HG02798 (cell line): ENCODE results near the gene GPX5.
"Not testable (repeated sequence)": the region's sequence is repeated elsewhere in the genome, so short reads cannot be mapped to it uniquely, and the experiment has no call there.

Experiments
- ATAC-seq: cut with Tn5 transposase; IDR thresholded peaks from one replicate; pipeline ENCODE4 v1.9.1; 2021; ENCODE audit warnings: mild to moderate bottlenecking; ENCODE audit not compliant: unreplicated experiment, poor library complexity

GPX5 gene

GRCh38 chr6:28511628-28512300 is 13.9 kb upstream of the GPX5 start:
- no peak for ATAC-seq

GRCh38 chr6:28512387-28512786 is 13.3 kb upstream of the GPX5 start:
- not testable (repeated sequence) for ATAC-seq

GRCh38 chr6:28515676-28516075 is 10.0 kb upstream of the GPX5 start, which contains the start of gene GPX6:
Gene GPX6, minus strand, starts transcription at chr6:28515793. Its CDS starts 50 bp downstream, at chr6:28515743.
- no peak for ATAC-seq

GRCh38 chr6:28517964-28518363 is 7.7 kb upstream of the GPX5 start:
- no peak for ATAC-seq

GRCh38 chr6:28522594-28523240 is 3.0 kb upstream of the GPX5 start:
- ATAC-seq: no peak

- ATAC-seq: no peak
Measured at GRCh38 chr6:28523241-28523622, 2.4 kb upstream of the GPX5 start.

- ATAC-seq: no peak
Measured at GRCh38 chr6:28530777-28531176, 5.1 kb downstream of the GPX5 start.

GRCh38 chr6:28531479-28532128 is 5.9 kb downstream of the GPX5 start:
- ATAC-seq: no peak

- ATAC-seq: no peak
Measured at GRCh38 chr6:28534306-28534705, 8.6 kb downstream of the GPX5 start.

- ATAC-seq: no peak
Measured at GRCh38 chr6:28534875-28535274, 9.2 kb downstream of the GPX5 start.

- ATAC-seq: no peak
Measured at GRCh38 chr6:28537065-28537464, 11.4 kb downstream of the GPX5 start.

- no peak for ATAC-seq
Measured at GRCh38 chr6:28537509-28538140, 11.9 kb downstream of the GPX5 start.

- ATAC-seq: no peak
Measured at GRCh38 chr6:28541996-28542395, 16.3 kb downstream of the GPX5 start.

- peak; percentile 65 for ATAC-seq
Measured at GRCh38 chr6:28542440-28543296, 17.0 kb downstream of the GPX5 start.

GRCh38 chr6:28543651-28544610 is 18.2 kb downstream of the GPX5 start:
- no peak for ATAC-seq

- ATAC-seq: no peak
Measured at GRCh38 chr6:28545955-28546354, 20.3 kb downstream of the GPX5 start.

- not testable (repeated sequence) for ATAC-seq
Measured at GRCh38 chr6:28547003-28547402, 21.3 kb downstream of the GPX5 start.

GRCh38 chr6:28551891-28552666 is 26.4 kb downstream of the GPX5 start:
- no peak for ATAC-seq
